IMR-90 (cell line): ENCODE data around the gene ZNF207. TPM values are rescaled to one million over a fixed set of nuclear protein-coding genes. Genes with fewer than 3 reads are reported as not detected.
"Not testable (repeated sequence)": the region's sequence is repeated elsewhere in the genome, so short reads cannot be mapped to it uniquely, and the experiment has no call there.

Experiments used
- ATAC-seq: fragments of 200-7000 bp; cut with Tn5 transposase; 2 replicates; pipeline ENCODE4 v1.9.1; 2020; ENCODE audit warnings: low read depth, mild to moderate bottlenecking, moderate library complexity
- BruUV-seq: library from RNA; stranded (reverse); fragments of 400-500 nt; replicated peaks from 2 replicates; lab custom pipeline; 2021; lab: Mats Ljungman, UMichigan
- CTCF ChIA-PET: fragments of 300-600 bp; formaldehyde crosslinking; extraction: SDS; loops from one replicate; lab custom pipeline; 2021; ENCODE audit warnings: antibody characterized with exemption; lab: Yijun Ruan, JAX
- POLR2A ChIA-PET: fragments of 300-600 bp; sonication (Branson Sonifier 250); formaldehyde crosslinking; loops from one replicate; lab custom pipeline; 2022; ENCODE audit warnings: antibody characterized with exemption; ENCODE audit not compliant: unreplicated experiment; lab: Charles Lee
- DNase-seq: peaks from one replicate; pipeline ENCODE4 v3.0.0; 2013
- H2AFZ ChIP-seq: replicated peaks from 2 replicates; pipeline ENCODE3; 2013; ENCODE audit warnings: low read length, mild to moderate bottlenecking; ENCODE audit not compliant: poor library complexity
- H2AK5ac ChIP-seq: 2 replicates; pipeline ENCODE4 v1.6.1; 2013; ENCODE audit warnings: low read depth, low read length, inconsistent platforms
- H2AK9ac ChIP-seq: replicated peaks from 2 replicates; pipeline ENCODE3; 2013; ENCODE audit warnings: mild to moderate bottlenecking, low read depth, low read length, moderate library complexity; ENCODE audit not compliant: poor library complexity
- H2BK120ac ChIP-seq: 2 replicates; pipeline ENCODE4 v1.6.1; 2013; ENCODE audit warnings: low read depth, low read length, inconsistent platforms
- H2BK15ac ChIP-seq: 3 replicates; pipeline ENCODE4 v1.6.1; 2013; ENCODE audit warnings: low read depth, low read length, inconsistent platforms
- H2BK20ac ChIP-seq: 2 replicates; pipeline ENCODE4 v1.6.1; 2013; ENCODE audit warnings: low read depth, mild to moderate bottlenecking, inconsistent platforms, low read length, moderate library complexity
- H2BK5ac ChIP-seq: 2 replicates; pipeline ENCODE4 v1.6.1; 2013; ENCODE audit warnings: mild to moderate bottlenecking, low read depth, low read length, inconsistent platforms; ENCODE audit not compliant: poor library complexity, severe bottlenecking
- H3K14ac ChIP-seq: replicated peaks from 2 replicates; pipeline ENCODE4 v1.6.1; 2013; ENCODE audit warnings: low read depth, low read length, inconsistent platforms
- H3K18ac ChIP-seq: 2 replicates; pipeline ENCODE4 v1.6.1; 2013; ENCODE audit warnings: low read depth, low read length, control low read depth
- H3K23ac ChIP-seq: 2 replicates; pipeline ENCODE4 v1.6.1; 2013; ENCODE audit warnings: low read depth, low read length, inconsistent platforms
- H3K27ac ChIP-seq: 2 replicates; pipeline ENCODE4 v1.5.1; 2013; ENCODE audit warnings: mild to moderate bottlenecking, control low read depth, low read length; ENCODE audit not compliant: insufficient read depth
- H3K27me3 ChIP-seq: 2 replicates; pipeline ENCODE4 v1.6.1; 2013; ENCODE audit warnings: low read length; ENCODE audit not compliant: control insufficient read depth, insufficient read depth
- H3K36me3 ChIP-seq: 2 replicates; pipeline ENCODE4 v1.6.1; 2013; ENCODE audit warnings: low read length, mixed read lengths; ENCODE audit not compliant: control insufficient read depth, insufficient read depth
- H3K4ac ChIP-seq: 2 replicates; pipeline ENCODE4 v1.6.1; 2013; ENCODE audit warnings: low read depth, low read length, inconsistent platforms
- H3K4me1 ChIP-seq: 2 replicates; pipeline ENCODE4 v1.6.1; 2013; ENCODE audit warnings: low read length, mixed read lengths; ENCODE audit not compliant: control insufficient read depth, insufficient read depth
- H3K4me2 ChIP-seq: 2 replicates; pipeline ENCODE4 v1.6.1; 2013; ENCODE audit warnings: low read depth, mild to moderate bottlenecking, control low read depth, low read length, moderate library complexity
- H3K4me3 ChIP-seq: 2 replicates; pipeline ENCODE4 v1.5.1; 2013; ENCODE audit warnings: low read depth, mild to moderate bottlenecking, control low read depth, low read length, moderate library complexity; ENCODE audit not compliant: insufficient read depth
- H3K56ac ChIP-seq: 2 replicates; pipeline ENCODE4 v1.6.1; 2013; ENCODE audit warnings: low read length, inconsistent platforms; ENCODE audit not compliant: insufficient read depth; ENCODE audit errors: extremely low read depth
- H3K79me1 ChIP-seq, 2 experiments: 2 replicates each; pipeline ENCODE4 v1.6.1; 2013; ENCODE audit warnings: low read length in 2 of 2, inconsistent platforms in 1 of 2, low read depth in 1 of 2
- H3K9ac ChIP-seq: 2 replicates; pipeline ENCODE4 v1.6.1; 2013; ENCODE audit warnings: low read depth, low read length, control low read depth
- H3K9me1 ChIP-seq: 2 replicates; pipeline ENCODE4 v1.6.1; 2013; ENCODE audit warnings: low read length, inconsistent platforms; ENCODE audit not compliant: insufficient read depth
- H3K9me3 ChIP-seq: 2 replicates; pipeline ENCODE4 v1.6.1; 2013; ENCODE audit warnings: low read length; ENCODE audit not compliant: control insufficient read depth, insufficient read depth
- H4K20me1 ChIP-seq: 2 replicates; pipeline ENCODE4 v1.6.1; 2013; ENCODE audit warnings: low read length, inconsistent platforms; ENCODE audit not compliant: insufficient read depth
- H4K5ac ChIP-seq: 2 replicates; pipeline ENCODE4 v1.6.1; 2013; ENCODE audit warnings: mild to moderate bottlenecking, low read depth, low read length, control low read depth
- H4K8ac ChIP-seq, 2 experiments: 2 replicates each; pipeline ENCODE4 v1.6.1; 2013; ENCODE audit warnings: low read depth in 2 of 2, low read length in 2 of 2, control low read depth in 1 of 2, inconsistent platforms in 1 of 2
- H4K91ac ChIP-seq: 2 replicates; pipeline ENCODE4 v1.6.1; 2013; ENCODE audit warnings: low read depth, low read length, inconsistent platforms; ENCODE audit not compliant: insufficient read depth
- WGBS, 2 experiments: methylation state at CpG; one replicate each; pipeline versions ENCODE4 v1.1.5 to v1.1.7; 2013; ENCODE audit warnings: missing lambda C conversion rate in 2 of 2; ENCODE audit not compliant: insufficient read length in 1 of 2; ENCODE audit errors: extremely low coverage in 2 of 2; 5-methylcytosine and 5-hydroxymethylcytosine counted together
- dilution Hi-C: fragments of 300-500 bp; cut with HindIII; formaldehyde crosslinking; loops from one replicate; pipeline ENCODE4 v1.14.3; 2018; ENCODE audit warnings: low sequenced_read_pairs; ENCODE audit not compliant: unreplicated experiment
- in situ Hi-C: fragments of 300-500 bp; cut with MboI; formaldehyde crosslinking; loops from 3 replicates; pipeline ENCODE4 v1.14.3; 2019; ENCODE audit warnings: low sequenced_read_pairs, inconsistent platforms, mixed read lengths
- intact Hi-C: fragments of 100-400 bp; cut with micrococcal nuclease; formaldehyde crosslinking; loops from 2 replicates; pipeline ENCODE4 v1.10.0; 2022
- polyA plus RNA-seq, 3 experiments: library from polyadenylated mRNA; depleted of rRNA; stranded (reverse); fragments of >200 nt; gene quantifications; 2 replicates each; pipeline ENCODE4 v1.2.3, GENCODE V29; 2012; ENCODE audit warnings: low replicate concordance in 1 of 3
- total RNA-seq: library from RNA; depleted of rRNA; stranded (reverse); fragments of >200 nt; gene quantifications from 2 replicates; pipeline ENCODE4 v1.2.3, GENCODE V29; 2012

ZNF207 gene
- total and polyA plus RNA-seq, 2 of the 4 experiments (the other 2 are of a cell fraction) = 199 to 207 TPM

DNA sequence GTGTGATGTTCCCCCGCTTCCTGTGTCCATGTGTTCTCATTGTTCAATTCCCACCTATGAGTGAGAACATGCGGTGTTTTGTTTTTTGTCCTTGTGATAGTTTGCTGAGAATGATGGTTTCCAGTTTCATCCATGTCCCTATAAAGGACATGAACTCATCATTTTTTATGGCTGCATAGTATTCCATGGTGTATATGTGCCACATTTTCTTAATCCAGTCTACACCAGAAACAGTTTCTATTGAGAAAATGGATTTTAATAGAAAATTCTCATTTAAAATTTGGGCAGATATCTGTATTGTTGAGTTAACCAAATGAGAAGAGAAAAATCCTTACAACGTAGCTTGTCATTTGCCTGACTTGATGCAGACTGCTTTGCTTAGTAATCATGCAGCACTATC, 60.1 kb downstream of the ZNF207 start:
- H4K8ac ChIP-seq, H2BK5ac ChIP-seq, H3K14ac ChIP-seq, ATAC-seq, CTCF ChIA-PET, H3K18ac ChIP-seq, H3K9me1 ChIP-seq, H3K9ac ChIP-seq, dilution Hi-C loops, H3K27ac ChIP-seq, H3K79me1 ChIP-seq, H2AK5ac ChIP-seq, in situ Hi-C loops, H2BK15ac ChIP-seq, H3K36me3 ChIP-seq, H3K4me1 ChIP-seq, H2BK120ac ChIP-seq, H3K23ac ChIP-seq, H3K4me2 ChIP-seq, H4K91ac ChIP-seq, H3K9me3 ChIP-seq, intact Hi-C loops, POLR2A ChIA-PET, H2AFZ ChIP-seq, H2AK9ac ChIP-seq, DNase-seq, H3K4me3 ChIP-seq, H4K5ac ChIP-seq, H3K56ac ChIP-seq, H3K4ac ChIP-seq, BruUV-seq, H3K27me3 ChIP-seq, H2BK20ac ChIP-seq, H4K20me1 ChIP-seq: not testable (repeated sequence)
- no CpG with 5 or more reads among the region's 3 CpGs for WGBS, 2 experiments
